Thymus (tissue), 14 donors: ENCODE measurements around the gene LRRTM4. TPM values are rescaled to one million over a fixed set of nuclear protein-coding genes. Genes with fewer than 3 reads are reported as not detected.

Experiments
- DNase-seq, 9 donors: peaks; one replicate each; pipeline ENCODE4 v3.0.0-alpha.2; 2013; ENCODE audit warnings: low spot score in 9 of 9, low read depth in 6 of 9, missing footprints in 1 of 9
- H3K27ac ChIP-seq, 2 donors: one replicate each; pipeline ENCODE4 v1.5.1; 2013; ENCODE audit warnings: control low read depth in 1 of 2, low read depth in 1 of 2, low read length in 1 of 2, mild to moderate bottlenecking in 1 of 2, moderate library complexity in 1 of 2
- H3K27me3 ChIP-seq, 2 donors: one replicate each; pipeline ENCODE4 v1.5.1; 2013; ENCODE audit warnings: low read length in 1 of 2; ENCODE audit not compliant: control insufficient read depth in 2 of 2, insufficient read depth in 1 of 2
- H3K36me3 ChIP-seq, 2 donors: one replicate each; pipeline ENCODE4 v1.5.1; 2013; ENCODE audit warnings: low read length in 1 of 2, mild to moderate bottlenecking in 1 of 2, moderate library complexity in 1 of 2; ENCODE audit not compliant: control insufficient read depth in 2 of 2, insufficient read depth in 2 of 2
- H3K4me1 ChIP-seq, 2 donors: one replicate each; pipeline ENCODE4 v1.5.1; 2013; ENCODE audit warnings: low read length in 2 of 2; ENCODE audit not compliant: control insufficient read depth in 2 of 2, insufficient read depth in 2 of 2
- H3K4me3 ChIP-seq, 2 donors: one replicate each; pipeline ENCODE4 v1.5.1; 2013; ENCODE audit warnings: low read length in 2 of 2, control low read depth in 1 of 2, mild to moderate bottlenecking in 1 of 2
- H3K9me3 ChIP-seq, 2 donors: one replicate each; pipeline ENCODE4 v1.5.1; 2013; ENCODE audit warnings: low read length in 1 of 2, mild to moderate bottlenecking in 1 of 2; ENCODE audit not compliant: control insufficient read depth in 2 of 2, insufficient read depth in 1 of 2
- WGBS: extraction: QIAGEN DNeasy Blood & Tissue Kit; methylation state at CpG from one replicate; pipeline ENCODE4 v1.1.7; 2013; 5-methylcytosine and 5-hydroxymethylcytosine counted together
- long read RNA-seq, 10 donors: transcript quantifications; one replicate each; lab custom pipeline, GENCODE V29; 2026
- polyA plus RNA-seq: library from polyadenylated mRNA; stranded (reverse); fragments of 200-250 nt; gene quantifications from one replicate; pipeline ENCODE4 v1.2.3, GENCODE V29; 2013
- total RNA-seq: library from RNA; stranded (reverse); fragments of 120-200 nt; gene quantifications from one replicate; pipeline ENCODE4 v1.2.4, GENCODE V29; 2013
- donor health status: healthy.

The LRRTM4 gene
- total RNA-seq (0.09 TPM), polyA plus RNA-seq (0.02 TPM)
- long read RNA-seq, donor 1, result 0 reads
- long read RNA-seq, donor 2, result 0 reads
- long read RNA-seq, donor 3, result 0 reads
- long read RNA-seq, donor 4, result 0 reads
- long read RNA-seq, donor 5, result 0 reads
- long read RNA-seq, donor 6, result 0 reads
- long read RNA-seq, donor 7, result 0 reads
- long read RNA-seq, donor 8, result 0 reads
- long read RNA-seq, donor 9, result 0 reads
- long read RNA-seq, donor 10, result 0 reads

- Histone ChIP-seq H3K4me3 (no peak within 1 kb of the TSS), H3K36me3 (no peaks in the 10 kb centered on the region), H3K27ac (no peak within 1 kb of the TSS), H3K4me1 (no peaks in the 10 kb centered on the region), H3K27me3 (no peaks in the 10 kb centered on the region), H3K9me3 (no peaks in the 10 kb centered on the region)
- 5% methylated on average over 4 of the region's 4 CpGs for WGBS
- peak in 1 of 9 donors; percentile 2 for DNase-seq
These were observed at the start of gene LRRTM4 for GRCh38 chr2:77521931-77522470. LRRTM4 (minus strand) TSS chr2:77522376.

GRCh38 chr2:77571545-77571944 is 49.4 kb upstream of the LRRTM4 start:
- H3K27me3 ChIP-seq, result no peaks in the 10 kb centered on the region
- WGBS, result 88% methylated on average over 2 of the region's 2 CpGs
- no peak overlapping the region for H3K4me3 ChIP-seq
- no peaks in the 10 kb centered on the region for H3K36me3 ChIP-seq
- no peaks in the 10 kb centered on the region for H3K4me1 ChIP-seq
- no peaks in the 10 kb centered on the region for H3K9me3 ChIP-seq
- no peak overlapping the region for H3K27ac ChIP-seq
- no peak for DNase-seq

GRCh38 chr2:77567723-77568122 is 45.5 kb upstream of the LRRTM4 start:
- whole genome bisulfite sequencing, result 77% methylated on average over 2 of the region's 2 CpGs
- DNase-seq, result no peak
- Histone ChIP-seq H3K27me3 (no peaks in the 10 kb centered on the region), H3K4me3 (no peak overlapping the region), H3K27ac (no peak overlapping the region), H3K4me1 (no peaks in the 10 kb centered on the region), H3K9me3 (no peaks in the 10 kb centered on the region), H3K36me3 (no peaks in the 10 kb centered on the region)

GRCh38 chr2:77566582-77566981 is 44.4 kb upstream of the LRRTM4 start:
- 92% methylated on average over 3 of the region's 3 CpGs for WGBS
- Histone ChIP-seq H3K36me3 (no peaks in the 10 kb centered on the region), H3K9me3 (no peaks in the 10 kb centered on the region), H3K4me3 (no peak overlapping the region), H3K27me3 (no peaks in the 10 kb centered on the region), H3K4me1 (no peaks in the 10 kb centered on the region), H3K27ac (no peak overlapping the region)
- DNase-seq, result no peak

GRCh38 chr2:77566131-77566530 is 44.0 kb upstream of the LRRTM4 start:
- Histone ChIP-seq H3K36me3 (no peaks in the 10 kb centered on the region), H3K9me3 (no peaks in the 10 kb centered on the region), H3K4me3 (no peak overlapping the region), H3K27ac (no peak overlapping the region), H3K4me1 (no peaks in the 10 kb centered on the region), H3K27me3 (no peaks in the 10 kb centered on the region)
- WGBS, result 74% methylated on average over 1 of the region's 1 CpG
- DNase-seq, result no peak

- Histone ChIP-seq H3K4me1 (no peaks in the 10 kb centered on the region), H3K27me3 (no peaks in the 10 kb centered on the region), H3K36me3 (no peaks in the 10 kb centered on the region), H3K9me3 (no peaks in the 10 kb centered on the region), H3K4me3 (no peak overlapping the region), H3K27ac (no peak overlapping the region)
- WGBS, result 95% methylated on average over 2 of the region's 2 CpGs
- no peak for DNase-seq
These were observed 30.8 kb upstream of the LRRTM4 start for GRCh38 chr2:77552956-77553355.

GRCh38 chr2:77538031-77538430 is 15.9 kb upstream of the LRRTM4 start:
- no peaks in the 10 kb centered on the region for H3K4me1 ChIP-seq
- WGBS, result 96% methylated on average over 3 of the region's 3 CpGs
- no peak overlapping the region for H3K4me3 ChIP-seq

GRCh38 chr2:77522888-77523287 is 712 bp upstream of the LRRTM4 start:
- Histone ChIP-seq H3K9me3 (no peaks in the 10 kb centered on the region), H3K27me3 (no peaks in the 10 kb centered on the region), H3K4me1 (no peaks in the 10 kb centered on the region), H3K36me3 (no peaks in the 10 kb centered on the region), H3K27ac (no peak overlapping the region), H3K4me3 (no peak overlapping the region)
- 69% methylated on average over 1 of the region's 1 CpG for WGBS
- no peak for DNase-seq

More at GRCh38 chr2:77538031-77538430, 15.9 kb upstream of the LRRTM4 start:
- H3K36me3 ChIP-seq, result no peaks in the 10 kb centered on the region
- peaks cover 0 to 7% of the 10 kb centered on the region in 2 donors for H3K9me3 ChIP-seq
- H3K27me3 ChIP-seq, result no peaks in the 10 kb centered on the region
- no peak overlapping the region for H3K27ac ChIP-seq
- DNase-seq, result no peak

GRCh38 chr2:77521548-77521891 is 656 bp downstream of the LRRTM4 start:
- Histone ChIP-seq H3K9me3 (no peaks in the 10 kb centered on the region), H3K36me3 (no peaks in the 10 kb centered on the region), H3K4me1 (no peaks in the 10 kb centered on the region), H3K27me3 (no peaks in the 10 kb centered on the region), H3K4me3 (no peak overlapping the region), H3K27ac (no peak overlapping the region)
- WGBS, result 15% methylated on average over 7 of the region's 7 CpGs
- no peak for DNase-seq
